GM12874 (cell line): ENCODE data around the gene EYS.

Experiments used
- CTCF ChIP-seq: IDR thresholded peaks from 2 replicates; pipeline ENCODE4 v1.5.1; 2011; ENCODE audit warnings: low read depth, mild to moderate bottlenecking, control low read depth, low read length, moderate library complexity; ENCODE audit not compliant: insufficient read depth

The EYS gene

DNA sequence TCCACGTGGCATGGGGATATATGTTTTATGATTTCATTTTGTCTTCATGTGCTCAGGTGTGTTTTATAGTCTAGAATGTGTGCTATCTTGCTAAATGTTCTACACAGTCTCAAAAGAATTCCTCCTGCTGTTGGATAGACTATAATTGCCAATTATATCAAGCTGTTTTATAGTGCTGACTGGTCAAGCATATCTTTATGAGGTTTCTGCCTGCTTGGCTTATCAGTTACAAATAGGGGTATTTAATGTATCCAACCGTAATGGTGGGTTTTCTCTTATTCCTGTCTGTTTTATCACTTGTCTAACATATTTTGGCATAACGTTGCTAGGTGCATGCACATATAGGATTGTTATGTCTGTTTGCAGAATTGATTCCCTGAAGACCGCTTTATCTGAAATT, 201.3 kb downstream of the EYS start:
- no peak for TF ChIP-seq CTCF

GRCh38 chr6:65501045-65501444, 206.0 kb downstream of the EYS start:
- TF ChIP-seq CTCF = no peak

DNA sequence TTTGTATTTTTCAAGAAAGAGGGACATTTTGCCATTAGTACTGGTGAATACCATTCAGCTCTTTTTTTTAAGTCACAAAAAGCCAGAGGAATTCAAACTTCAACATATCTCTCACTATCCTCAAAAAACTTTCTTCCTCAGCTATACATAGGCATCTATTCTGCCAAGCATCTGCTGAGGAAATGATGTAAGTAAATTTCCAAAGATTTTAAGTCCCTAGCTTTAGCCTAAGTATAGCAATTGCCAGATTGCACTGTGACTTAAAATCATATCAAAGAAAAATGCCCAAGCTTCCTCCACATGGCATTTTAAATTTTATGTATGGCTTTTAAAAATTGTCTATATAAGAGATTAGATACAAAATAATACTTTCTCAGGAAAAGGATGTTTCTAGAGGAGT, 237.4 kb downstream of the EYS start:
- TF ChIP-seq CTCF = no peak

DNA sequence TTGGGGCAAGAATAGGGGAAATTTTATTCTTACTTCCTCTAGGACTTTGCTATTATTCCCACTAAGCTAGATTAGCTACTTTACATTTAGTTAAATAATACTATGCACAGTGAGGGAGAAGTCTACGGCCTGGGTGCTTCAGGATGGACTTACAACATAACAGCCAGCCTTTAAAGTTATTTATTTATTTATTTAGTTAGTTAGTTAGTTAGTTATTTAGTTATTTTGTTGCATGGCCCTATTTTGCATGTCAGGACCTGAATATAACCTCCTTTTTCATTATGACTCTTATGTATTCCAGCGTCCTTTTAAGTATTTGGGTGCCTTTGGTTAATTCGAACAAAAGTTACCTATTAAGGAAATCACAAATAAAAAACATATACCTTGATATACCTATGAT, 238.7 kb downstream of the EYS start:
- no peak for TF ChIP-seq CTCF

DNA sequence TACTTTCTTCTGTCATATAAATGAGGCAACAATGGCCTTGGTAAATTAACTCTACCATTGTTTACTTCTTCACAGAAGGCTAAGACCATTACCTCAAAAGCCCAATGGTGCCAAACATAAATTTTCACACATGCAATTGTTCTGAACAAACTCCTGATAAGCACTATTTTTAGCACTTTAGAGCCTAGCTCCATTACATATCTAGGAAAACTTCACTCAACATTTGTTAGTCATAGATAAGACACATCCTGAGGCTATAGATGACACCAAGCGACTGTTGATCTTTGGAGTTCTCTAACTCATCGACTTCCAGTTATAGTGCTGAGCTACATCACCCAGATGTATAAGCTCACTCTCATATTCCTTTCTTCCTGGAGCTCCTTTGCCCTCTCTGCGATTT, 245.9 kb downstream of the EYS start:
- TF ChIP-seq CTCF = no peak

DNA sequence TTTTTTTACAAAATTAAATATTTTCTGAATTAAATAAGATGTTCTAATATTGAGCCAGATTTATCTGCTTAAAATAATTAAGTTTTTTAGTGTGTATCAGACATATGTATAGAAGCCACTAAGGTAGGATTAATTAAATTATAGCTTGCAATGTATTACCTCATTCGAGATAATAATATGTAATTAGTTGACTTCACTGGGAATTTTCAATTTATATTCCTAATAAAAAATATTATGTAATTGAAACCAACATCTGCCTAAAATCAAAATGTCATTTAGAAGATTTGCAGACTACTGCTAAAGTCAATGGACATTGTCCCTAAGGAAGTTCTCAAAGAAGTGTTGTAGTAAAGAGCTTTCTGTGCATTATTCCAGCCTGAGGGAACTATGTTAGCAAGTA, 254.7 kb downstream of the EYS start:
- TF ChIP-seq CTCF = no peak

DNA sequence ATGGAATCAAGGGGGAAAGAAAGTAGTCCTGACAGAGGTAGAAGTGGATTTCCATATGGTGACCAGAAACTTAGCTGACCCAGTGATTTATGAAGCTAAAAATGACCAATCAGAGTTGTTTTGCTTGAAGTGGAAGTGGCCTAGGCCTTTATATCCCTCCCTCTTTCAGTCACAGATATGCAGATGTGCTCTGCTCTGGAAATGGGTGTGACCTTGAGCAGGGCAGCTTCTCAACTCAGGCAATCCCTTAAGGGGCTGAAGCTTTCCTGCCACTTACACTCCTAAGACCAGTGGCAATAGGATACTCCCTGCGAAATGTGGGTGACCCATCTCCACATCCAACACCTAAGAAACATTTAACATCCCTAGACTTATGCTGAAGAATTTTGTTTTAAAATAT, 256.6 kb downstream of the EYS start:
- TF ChIP-seq CTCF = no peak

GRCh38 chr6:65449926-65450325, 257.1 kb downstream of the EYS start:
- TF ChIP-seq CTCF = no peak
